Coronary artery (tissue), 2 donors: ENCODE data around the gene LGI2.
"Not testable (repeated sequence)": the region's sequence is repeated elsewhere in the genome, so short reads cannot be mapped to it uniquely, and the experiment has no call there.

Experiments used
- DNase-seq: peaks from one replicate; pipeline ENCODE4 v3.0.0-alpha.2; 2017; ENCODE audit warnings: low spot score
- H3K27ac ChIP-seq, 2 donors: fragments of 200-600 bp; sonication (generic); one replicate each; pipeline ENCODE4 v1.5.1; 2016 to 2019
- H3K4me3 ChIP-seq: fragments of 200-600 bp; sonication (generic); 2 replicates; pipeline ENCODE4 v1.5.1; 2016; ENCODE audit warnings: mild to moderate bottlenecking, moderate library complexity
- CTCF ChIP-seq: fragments of 200-600 bp; sonication (generic); IDR thresholded peaks from one replicate; pipeline ENCODE4 v1.5.1; 2019; ENCODE audit warnings: antibody characterized with exemption

LGI2 gene

GRCh38 chr4:25029479-25030276 is 1.1 kb downstream of the LGI2 start:
- peak overlapping the region; percentile 84 to 88 for H3K27ac ChIP-seq
- H3K4me3 ChIP-seq = peak overlapping the region; percentile 79
- no peak for DNase-seq
- TF ChIP-seq CTCF = no peak

- DNase-seq = no peak
- H3K4me3 ChIP-seq = no peak overlapping the region
- peak overlapping the region in 1 of 2 donors; percentile 88 for H3K27ac ChIP-seq
- no peak for TF ChIP-seq CTCF
These were observed 1.9 kb downstream of the LGI2 start for GRCh38 chr4:25028851-25029250.

GRCh38 chr4:25022766-25023165 is 8.0 kb downstream of the LGI2 start:
- Histone ChIP-seq H3K4me3 (no peak overlapping the region), H3K27ac (no peak overlapping the region)
- no peak for TF ChIP-seq CTCF
- no peak for DNase-seq

GRCh38 chr4:25021216-25021615 is 9.5 kb downstream of the LGI2 start:
- no peak overlapping the region for H3K27ac ChIP-seq
- no peak for TF ChIP-seq CTCF
- no peak overlapping the region for H3K4me3 ChIP-seq
- DNase-seq = no peak

GRCh38 chr4:25020236-25020635 is 10.5 kb downstream of the LGI2 start:
- DNase-seq = no peak
- TF ChIP-seq CTCF = no peak
- no peak overlapping the region for H3K27ac ChIP-seq
- H3K4me3 ChIP-seq = no peak overlapping the region

- no peak for TF ChIP-seq CTCF
- Histone ChIP-seq H3K4me3 (no peak overlapping the region), H3K27ac (no peak overlapping the region)
- no peak for DNase-seq
These were observed 11.2 kb downstream of the LGI2 start for GRCh38 chr4:25019501-25019900.

GRCh38 chr4:25015012-25015411 is 15.7 kb downstream of the LGI2 start:
- no peak for DNase-seq
- no peak for TF ChIP-seq CTCF
- no peak overlapping the region for H3K4me3 ChIP-seq
- peak overlapping the region in 1 of 2 donors; percentile 45 for H3K27ac ChIP-seq

- H3K27ac ChIP-seq = peak overlapping the region in 1 of 2 donors; percentile 51
- H3K4me3 ChIP-seq, DNase-seq: not testable (repeated sequence)
These were observed 16.1 kb downstream of the LGI2 start for GRCh38 chr4:25014662-25014983.
